H9 (cell line): ENCODE measurements around the gene SLC25A48. TPM values are rescaled to one million over a fixed set of nuclear protein-coding genes. Genes with fewer than 3 reads are reported as not detected.

Source experiments
- DNase-seq: peaks from one replicate; pipeline ENCODE4 v3.0.0-alpha.2; 2017
- H2AFZ ChIP-seq: one replicate; pipeline ENCODE4 v1.6.1; 2013; ENCODE audit warnings: mild to moderate bottlenecking, low read length, control low read depth, moderate library complexity
- H2AK5ac ChIP-seq: 2 replicates; pipeline ENCODE4 v1.6.1; 2013; ENCODE audit warnings: low read length, control low read depth, mixed read lengths; ENCODE audit not compliant: insufficient read length
- H2BK120ac ChIP-seq: one replicate; pipeline ENCODE4 v1.6.1; 2013; ENCODE audit warnings: low read depth, mild to moderate bottlenecking, low read length, control low read depth, inconsistent platforms; ENCODE audit not compliant: poor library complexity, severe bottlenecking
- H2BK12ac ChIP-seq: 2 replicates; pipeline ENCODE4 v1.6.1; 2013; ENCODE audit warnings: low read length, control low read depth, mixed read lengths, low read depth; ENCODE audit not compliant: insufficient read length
- H2BK15ac ChIP-seq: 2 replicates; pipeline ENCODE4 v1.6.1; 2013; ENCODE audit warnings: low read depth, low read length, control low read depth
- H2BK20ac ChIP-seq: one replicate; pipeline ENCODE4 v1.6.1; 2013; ENCODE audit warnings: low read depth, mild to moderate bottlenecking, low read length, control low read depth, inconsistent platforms; ENCODE audit not compliant: poor library complexity, severe bottlenecking
- H2BK5ac ChIP-seq: 2 replicates; pipeline ENCODE4 v1.6.1; 2013; ENCODE audit warnings: low read length, control low read depth, mixed read lengths; ENCODE audit not compliant: insufficient read length
- H3K14ac ChIP-seq: 2 replicates; pipeline ENCODE4 v1.6.1; 2013; ENCODE audit warnings: low read length, control low read depth; ENCODE audit not compliant: insufficient read depth
- H3K18ac ChIP-seq: 2 replicates; pipeline ENCODE4 v1.6.1; 2013; ENCODE audit warnings: low read depth, mild to moderate bottlenecking, mixed read lengths, low read length, control low read depth; ENCODE audit not compliant: insufficient read length
- H3K23ac ChIP-seq: 2 replicates; pipeline ENCODE4 v1.6.1; 2013; ENCODE audit warnings: low read length, control low read depth, mixed read lengths, low read depth; ENCODE audit not compliant: insufficient read length
- H3K23me2 ChIP-seq: 2 replicates; pipeline ENCODE4 v1.6.1; 2013; ENCODE audit warnings: low read depth, mild to moderate bottlenecking, mixed read lengths, low read length, control low read depth; ENCODE audit not compliant: insufficient read length, poor library complexity, severe bottlenecking
- H3K27ac ChIP-seq: 2 replicates; pipeline ENCODE4 v1.5.1; 2013; ENCODE audit warnings: low read length, control low read depth, mixed read lengths, low read depth; ENCODE audit not compliant: insufficient read length
- H3K27me3 ChIP-seq: 2 replicates; pipeline ENCODE4 v1.6.1; 2013; ENCODE audit warnings: low read length, control low read depth, inconsistent platforms; ENCODE audit not compliant: insufficient read depth
- H3K4ac ChIP-seq: 2 replicates; pipeline ENCODE4 v1.6.1; 2013; ENCODE audit warnings: low read depth, mild to moderate bottlenecking, control low read depth, inconsistent platforms, low read length, moderate library complexity
- H3K4me1 ChIP-seq: 2 replicates; pipeline ENCODE4 v1.6.1; 2013; ENCODE audit warnings: low read length, control low read depth, inconsistent platforms; ENCODE audit not compliant: insufficient read depth
- H3K4me2 ChIP-seq: 2 replicates; pipeline ENCODE4 v1.6.1; 2013; ENCODE audit warnings: low read length, control low read depth, mixed read lengths; ENCODE audit not compliant: insufficient read length, insufficient read depth
- H3K56ac ChIP-seq: 2 replicates; pipeline ENCODE4 v1.6.1; 2013; ENCODE audit warnings: low read depth, mild to moderate bottlenecking, mixed read lengths, low read length, control low read depth; ENCODE audit not compliant: insufficient read length
- H3K79me1 ChIP-seq: 2 replicates; pipeline ENCODE4 v1.6.1; 2013; ENCODE audit warnings: low read depth, mild to moderate bottlenecking, moderate library complexity, low read length, control low read depth, inconsistent platforms; ENCODE audit not compliant: insufficient read depth, poor library complexity, severe bottlenecking
- H3K79me2 ChIP-seq: 2 replicates; pipeline ENCODE4 v1.6.1; 2013; ENCODE audit warnings: low read length, control low read depth, inconsistent platforms; ENCODE audit not compliant: insufficient read depth
- H3K9ac ChIP-seq: 2 replicates; pipeline ENCODE4 v1.6.1; 2013; ENCODE audit warnings: low read length, control low read depth, mixed read lengths; ENCODE audit not compliant: insufficient read length; ENCODE audit errors: extremely low read depth
- H3K9me3 ChIP-seq: one replicate; pipeline ENCODE4 v1.6.1; 2013; ENCODE audit warnings: low read depth, low read length, inconsistent platforms; ENCODE audit not compliant: control insufficient read depth
- H3T11ph ChIP-seq: one replicate; pipeline ENCODE4 v1.6.1; 2013; ENCODE audit warnings: mild to moderate bottlenecking, low read length, control low read depth, inconsistent platforms
- H4K20me1 ChIP-seq: one replicate; pipeline ENCODE4 v1.6.1; 2013; ENCODE audit not compliant: control insufficient read depth, insufficient read length, insufficient read depth
- H4K5ac ChIP-seq: 2 replicates; pipeline ENCODE4 v1.6.1; 2013; ENCODE audit warnings: low read depth, mild to moderate bottlenecking, mixed read lengths, low read length, control low read depth; ENCODE audit not compliant: insufficient read length
- H4K8ac ChIP-seq: replicated peaks from 2 replicates; pipeline ENCODE4 v1.6.1; 2013; ENCODE audit warnings: low read length, control low read depth, mixed read lengths, low read depth; ENCODE audit not compliant: insufficient read length
- H4K91ac ChIP-seq: 2 replicates; pipeline ENCODE4 v1.6.1; 2013; ENCODE audit warnings: low read depth, mild to moderate bottlenecking, moderate library complexity, mixed read lengths, low read length, control low read depth; ENCODE audit not compliant: insufficient read length
- H3K27ac Mint-ChIP-seq, 3 experiments: 2 replicates in 2 of 3; 3 replicates in 1 of 3; pipeline ENCODE4 v1.8.0; 2020 to 2021; ENCODE audit warnings: mixed read lengths in 3 of 3, mild to moderate bottlenecking in 1 of 3, moderate library complexity in 1 of 3
- H3K27me3 Mint-ChIP-seq: 2 replicates; pipeline ENCODE4 v1.8.0; 2021; ENCODE audit warnings: low read depth, mild to moderate bottlenecking, moderate library complexity, mixed read lengths
- H3K36me3 Mint-ChIP-seq, 3 experiments: 2 replicates in 2 of 3; 3 replicates in 1 of 3; pipeline ENCODE4 v1.8.0; 2020 to 2021; ENCODE audit warnings: low read depth in 3 of 3, mixed read lengths in 3 of 3; ENCODE audit not compliant: insufficient read depth in 1 of 3
- H3K4me1 Mint-ChIP-seq, 2 experiments: 2 replicates each; pipeline ENCODE4 v1.8.0; 2020; ENCODE audit warnings: mixed read lengths in 2 of 2
- H3K4me3 Mint-ChIP-seq, 2 experiments: 2 replicates in 1 of 2; 3 replicates in 1 of 2; pipeline ENCODE4 v1.8.0; 2020 to 2021; ENCODE audit warnings: mild to moderate bottlenecking in 2 of 2, mixed read lengths in 2 of 2, moderate library complexity in 1 of 2
- H3K9me3 Mint-ChIP-seq, 2 experiments: 2 replicates in 1 of 2; 3 replicates in 1 of 2; pipeline ENCODE4 v1.8.0; 2020; ENCODE audit warnings: mild to moderate bottlenecking in 2 of 2, mixed read lengths in 2 of 2, moderate library complexity in 1 of 2
- WGBS: extraction: QIAGEN DNeasy Blood & Tissue Kit; methylation state at CpG from one replicate; pipeline ENCODE4 v1.1.7; 2013; ENCODE audit warnings: missing lambda C conversion rate, low lambda C conversion rate, mixed read lengths; ENCODE audit not compliant: insufficient read length; ENCODE audit errors: extremely low coverage; 5-methylcytosine and 5-hydroxymethylcytosine counted together
- total RNA-seq: library from RNA; stranded (reverse); gene quantifications from 2 replicates; pipeline ENCODE4 v1.2.1, GENCODE V29; 2021
- TF ChIP-seq, protein P1 (sequence below): fragments of 200-600 bp; sonication (generic); conservative IDR thresholded peaks from 3 replicates; pipeline ENCODE4 v1.8.0; 2021; ENCODE audit warnings: antibody characterized with exemption, mild to moderate bottlenecking

The SLC25A48 gene
- total RNA-seq, 1 experiment from 2014 or later, result 0.66 TPM

- H3K23ac ChIP-seq, result no peak overlapping the region
- H3K27ac ChIP-seq, result no peak overlapping the region
- H2BK12ac ChIP-seq, result no peak overlapping the region
- H4K8ac ChIP-seq, result no peak overlapping the region
- no peak overlapping the region for H3K18ac ChIP-seq
- no peaks in the 10 kb centered on the region for H3K9me3 ChIP-seq
- H3K4me2 ChIP-seq, result no peak overlapping the region
- H4K20me1 ChIP-seq, result no peaks in the 10 kb centered on the region
- no peak overlapping the region for H2BK120ac ChIP-seq
- no peaks in the 10 kb centered on the region for H3K36me3 Mint-ChIP-seq
- no CpG with 5 or more reads among the region's 3 CpGs for WGBS
- H3K9ac ChIP-seq, result no peak overlapping the region
- H2AK5ac ChIP-seq, result no peak overlapping the region
- H2BK20ac ChIP-seq, result no peak overlapping the region
- no peaks in the 10 kb centered on the region for H3K79me2 ChIP-seq
- H2BK15ac ChIP-seq, result no peak overlapping the region
- H3K4ac ChIP-seq, result no peak overlapping the region
- H3T11ph ChIP-seq, result no peak overlapping the region
- no peak overlapping the region for H3K4me3 Mint-ChIP-seq
- no peak overlapping the region for H3K56ac ChIP-seq
- no peak overlapping the region for H2BK5ac ChIP-seq
- no peak overlapping the region for H3K14ac ChIP-seq
- H4K91ac ChIP-seq, result no peak overlapping the region
- no peaks in the 10 kb centered on the region for H3K27me3 ChIP-seq
- TF ChIP-seq, protein P1, sequence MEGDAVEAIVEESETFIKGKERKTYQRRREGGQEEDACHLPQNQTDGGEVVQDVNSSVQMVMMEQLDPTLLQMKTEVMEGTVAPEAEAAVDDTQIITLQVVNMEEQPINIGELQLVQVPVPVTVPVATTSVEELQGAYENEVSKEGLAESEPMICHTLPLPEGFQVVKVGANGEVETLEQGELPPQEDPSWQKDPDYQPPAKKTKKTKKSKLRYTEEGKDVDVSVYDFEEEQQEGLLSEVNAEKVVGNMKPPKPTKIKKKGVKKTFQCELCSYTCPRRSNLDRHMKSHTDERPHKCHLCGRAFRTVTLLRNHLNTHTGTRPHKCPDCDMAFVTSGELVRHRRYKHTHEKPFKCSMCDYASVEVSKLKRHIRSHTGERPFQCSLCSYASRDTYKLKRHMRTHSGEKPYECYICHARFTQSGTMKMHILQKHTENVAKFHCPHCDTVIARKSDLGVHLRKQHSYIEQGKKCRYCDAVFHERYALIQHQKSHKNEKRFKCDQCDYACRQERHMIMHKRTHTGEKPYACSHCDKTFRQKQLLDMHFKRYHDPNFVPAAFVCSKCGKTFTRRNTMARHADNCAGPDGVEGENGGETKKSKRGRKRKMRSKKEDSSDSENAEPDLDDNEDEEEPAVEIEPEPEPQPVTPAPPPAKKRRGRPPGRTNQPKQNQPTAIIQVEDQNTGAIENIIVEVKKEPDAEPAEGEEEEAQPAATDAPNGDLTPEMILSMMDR, result no peak
- H3K4me1 ChIP-seq, result no peaks in the 10 kb centered on the region
- no peak overlapping the region for H4K5ac ChIP-seq
- DNase-seq, result no peak
- H3K27me3 Mint-ChIP-seq, result peaks cover 42% of the 10 kb centered on the region
- H3K79me1 ChIP-seq, result no peaks in the 10 kb centered on the region
- H3K4me1 Mint-ChIP-seq, result no peaks in the 10 kb centered on the region
- H2AFZ ChIP-seq, result no peak overlapping the region
- no peak overlapping the region for H3K27ac Mint-ChIP-seq
- no peaks in the 10 kb centered on the region for H3K9me3 Mint-ChIP-seq
- H3K23me2 ChIP-seq, result no peaks in the 10 kb centered on the region
Measured at GRCh38 chr5:135901633-135902032, 67.2 kb downstream of the SLC25A48 start.
